Astrocyte (in vitro differentiated cells and primary cell): Measurements from ENCODE around the gene CABP5.

Experiments
- EZH2 ChIP-seq: IDR thresholded peaks from 2 replicates; pipeline ENCODE4 v1.6.1; 2012; ENCODE audit warnings: mild to moderate bottlenecking, low read length, inconsistent platforms; ENCODE audit not compliant: insufficient read depth
- TF ChIP-seq, protein P1 (sequence below): IDR thresholded peaks from 2 replicates; pipeline ENCODE4 v1.5.1; 2011; ENCODE audit warnings: low read depth, mild to moderate bottlenecking, inconsistent platforms, low read length, moderate library complexity; ENCODE audit not compliant: insufficient read depth

DNA sequence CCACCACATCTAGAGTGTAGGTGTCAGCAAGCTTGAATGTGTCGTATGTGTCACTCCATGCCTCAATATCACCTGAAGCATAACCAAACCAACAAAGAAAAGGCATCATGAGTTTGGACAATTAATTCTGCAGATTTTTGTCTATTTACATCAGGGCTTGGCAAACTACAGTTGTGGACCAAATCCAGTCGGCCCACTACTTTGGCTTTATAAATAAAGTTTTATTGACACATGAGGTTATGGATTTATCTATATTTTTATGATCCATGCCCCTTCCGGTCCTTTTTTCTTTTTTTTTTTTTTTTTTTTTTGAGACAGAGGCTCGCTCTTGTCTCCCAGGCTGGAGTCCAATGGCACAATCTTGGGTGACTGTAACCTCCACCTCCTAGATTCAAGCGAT lies 9.2 kb upstream of the CABP5 start:
- TF ChIP-seq, protein P1, sequence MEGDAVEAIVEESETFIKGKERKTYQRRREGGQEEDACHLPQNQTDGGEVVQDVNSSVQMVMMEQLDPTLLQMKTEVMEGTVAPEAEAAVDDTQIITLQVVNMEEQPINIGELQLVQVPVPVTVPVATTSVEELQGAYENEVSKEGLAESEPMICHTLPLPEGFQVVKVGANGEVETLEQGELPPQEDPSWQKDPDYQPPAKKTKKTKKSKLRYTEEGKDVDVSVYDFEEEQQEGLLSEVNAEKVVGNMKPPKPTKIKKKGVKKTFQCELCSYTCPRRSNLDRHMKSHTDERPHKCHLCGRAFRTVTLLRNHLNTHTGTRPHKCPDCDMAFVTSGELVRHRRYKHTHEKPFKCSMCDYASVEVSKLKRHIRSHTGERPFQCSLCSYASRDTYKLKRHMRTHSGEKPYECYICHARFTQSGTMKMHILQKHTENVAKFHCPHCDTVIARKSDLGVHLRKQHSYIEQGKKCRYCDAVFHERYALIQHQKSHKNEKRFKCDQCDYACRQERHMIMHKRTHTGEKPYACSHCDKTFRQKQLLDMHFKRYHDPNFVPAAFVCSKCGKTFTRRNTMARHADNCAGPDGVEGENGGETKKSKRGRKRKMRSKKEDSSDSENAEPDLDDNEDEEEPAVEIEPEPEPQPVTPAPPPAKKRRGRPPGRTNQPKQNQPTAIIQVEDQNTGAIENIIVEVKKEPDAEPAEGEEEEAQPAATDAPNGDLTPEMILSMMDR: no peak
- no peak for TF ChIP-seq EZH2
